Measurements from ENCODE around the gene LAMA1.

- TF ChIP-seq EZH2 (IDR thresholded peaks at IDR 0.05) (no peak), POLR2AphosphoS5 (IDR thresholded peaks at IDR 0.05; ENCODE audit: borderline replicate concordance, low read depth, low read length) (no peak)
Measured at GRCh38 chr18:7037470-7037869, 80.1 kb downstream of the LAMA1 start.
